ENCODE measurements around the gene PNMA6F. TPM values are rescaled to one million over a fixed set of nuclear protein-coding genes. Genes with fewer than 3 reads are reported as not detected.
"Not testable (repeated sequence)": the region's sequence is repeated elsewhere in the genome, so short reads cannot be mapped to it uniquely, and the experiment has no call there.

The PNMA6F gene
- total RNA-seq, 1 donor from 2014 or later, result not detected

DNA sequence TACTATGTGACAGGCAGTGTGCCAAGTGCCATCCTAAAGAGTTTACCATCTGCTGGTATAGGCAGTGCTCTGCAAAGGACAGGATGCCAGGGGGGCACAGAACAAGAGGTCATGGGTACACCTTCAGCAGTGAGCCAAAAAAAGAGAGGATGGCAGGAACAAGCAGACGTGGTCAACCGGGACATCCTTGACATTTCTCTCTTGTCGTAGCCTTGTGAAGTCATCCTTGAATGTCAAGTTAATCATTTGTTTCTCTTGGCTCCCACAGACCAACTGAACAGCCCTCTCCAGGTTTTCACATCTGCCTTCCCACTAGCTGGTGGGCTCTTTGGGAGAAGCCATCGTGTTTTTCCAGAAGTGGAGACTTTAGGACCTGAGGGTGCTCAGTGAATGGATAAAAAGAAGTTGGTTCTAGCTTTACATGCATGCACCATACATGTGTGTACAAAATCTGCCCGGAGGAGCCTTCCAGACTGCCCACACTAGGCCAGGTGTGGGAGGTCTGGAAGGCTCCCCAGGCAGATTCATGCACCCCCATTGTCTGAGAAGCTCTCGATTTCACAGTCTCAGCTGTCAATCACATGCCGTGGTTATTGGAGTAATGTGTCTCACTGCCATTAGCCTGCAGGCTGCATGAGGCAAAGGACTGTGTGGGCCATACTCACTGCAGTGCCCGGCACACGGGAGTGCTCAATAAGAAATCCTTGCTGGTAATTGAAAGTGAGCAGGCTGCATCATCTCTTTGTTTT is 16.4 kb downstream of the PNMA6F start:
- intact Hi-C loops (cut with micrococcal nuclease), result no loop called here

DNA sequence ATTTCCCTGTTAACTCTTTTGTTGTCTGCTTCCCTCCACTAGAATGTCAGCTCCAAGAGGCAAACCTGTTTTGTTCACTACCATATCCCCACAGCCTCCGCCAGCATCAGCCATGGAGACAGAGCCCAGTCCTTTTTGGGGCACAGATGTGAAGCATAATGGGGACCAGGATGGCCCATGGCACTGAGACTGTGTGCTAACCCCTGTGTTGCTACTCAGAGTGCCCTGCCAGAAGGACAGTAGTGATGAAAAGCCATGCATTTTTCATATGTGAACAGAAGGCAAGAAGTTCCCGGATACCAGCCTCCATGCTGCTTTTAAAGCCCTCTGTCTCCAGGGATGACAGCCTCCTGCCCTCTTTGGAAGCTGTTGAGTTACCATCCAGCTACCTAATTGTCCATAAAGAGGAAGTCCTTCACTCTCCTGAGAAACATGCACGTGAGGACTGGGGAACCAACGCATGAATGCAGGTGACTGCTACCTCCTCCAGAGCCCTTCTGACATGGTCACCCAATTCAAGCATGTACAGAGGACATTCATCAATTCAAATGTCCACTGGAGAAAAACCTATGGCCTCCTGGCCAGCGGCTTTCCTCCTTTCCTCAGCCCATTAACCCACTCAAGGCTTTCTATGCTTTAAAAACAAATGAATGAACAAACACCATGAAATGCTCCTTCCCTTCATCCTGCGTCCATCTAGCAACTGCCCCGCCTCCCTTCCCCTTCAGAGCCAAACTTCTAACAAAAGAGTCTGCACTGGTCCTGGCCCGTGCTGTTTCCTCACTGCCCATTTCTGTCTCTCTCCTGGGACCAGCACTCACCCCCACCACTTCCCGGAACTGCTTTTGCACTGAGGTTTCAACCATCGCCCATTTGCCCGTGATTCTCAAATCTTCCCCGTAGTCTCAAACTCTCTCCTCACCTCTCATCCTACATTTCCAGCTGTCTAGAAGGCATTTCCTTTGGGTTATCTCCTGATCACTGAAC is 18.0 kb downstream of the PNMA6F start:
- intact Hi-C loops (cut with micrococcal nuclease), result no loop called here

- intact Hi-C loops (cut with micrococcal nuclease), result no loop called here
These were observed 18.8 kb downstream of the PNMA6F start for GRCh38 chrX:153302796-153303195.

- intact Hi-C loops (cut with micrococcal nuclease), result no loop called here
These were observed 19.8 kb downstream of the PNMA6F start for GRCh38 chrX:153301746-153302145.

GRCh38 chrX:153299855-153300254 is 21.7 kb downstream of the PNMA6F start:
- intact Hi-C loops (cut with micrococcal nuclease), result no loop called here

- intact Hi-C loops (cut with micrococcal nuclease), result no loop called here
These were observed 24.2 kb downstream of the PNMA6F start for GRCh38 chrX:153297376-153297775.

GRCh38 chrX:153293485-153294071 is 28.0 kb downstream of the PNMA6F start:
- intact Hi-C loops (cut with micrococcal nuclease), result not testable (repeated sequence)

GRCh38 chrX:153288807-153289206 is 32.8 kb downstream of the PNMA6F start:
- intact Hi-C loops (cut with micrococcal nuclease), result not testable (repeated sequence)

DNA sequence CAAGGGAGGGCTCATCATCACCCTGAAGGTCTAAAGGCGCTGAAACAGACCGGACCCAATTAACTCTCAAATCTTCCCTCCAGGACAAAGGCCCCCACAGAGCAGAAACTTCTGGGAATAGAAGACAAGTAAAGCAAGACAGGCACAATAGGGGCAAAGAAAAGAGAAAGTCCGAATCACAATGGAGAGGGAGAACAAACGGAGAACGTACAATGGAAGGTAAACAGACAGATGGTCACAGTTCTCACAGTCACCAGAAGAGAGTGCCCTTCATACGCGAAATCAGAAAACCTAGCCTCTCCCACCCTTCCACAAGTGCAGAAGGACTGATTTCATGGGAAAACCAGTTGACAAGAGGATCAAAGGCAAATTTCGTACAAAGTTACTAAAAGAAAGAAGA is 35.9 kb downstream of the PNMA6F start:
- intact Hi-C loops (cut with micrococcal nuclease), result not testable (repeated sequence)

DNA sequence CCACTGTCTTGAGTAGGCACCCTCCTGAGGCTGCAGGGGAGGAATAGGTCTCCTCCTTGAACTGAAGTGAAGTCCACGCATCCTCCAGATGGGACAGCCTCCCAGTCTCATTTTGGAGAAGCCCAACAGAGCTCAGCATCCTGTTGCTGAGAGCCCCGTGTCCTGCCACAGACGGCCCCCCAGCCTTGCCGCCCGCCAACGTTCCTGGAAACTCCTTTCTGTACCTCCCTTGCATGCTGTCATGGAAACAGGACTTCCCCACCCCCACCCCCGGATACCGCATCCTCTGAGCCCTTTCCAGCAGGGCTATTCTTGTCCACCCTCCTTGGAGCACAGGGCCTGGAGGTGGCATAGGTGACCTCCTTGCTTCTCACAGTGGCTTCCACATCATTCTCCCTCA is 37.6 kb downstream of the PNMA6F start:
- intact Hi-C loops (cut with micrococcal nuclease), result not testable (repeated sequence)

- intact Hi-C loops (cut with micrococcal nuclease), result not testable (repeated sequence)
These were observed 39.8 kb downstream of the PNMA6F start for GRCh38 chrX:153281784-153282183.

DNA sequence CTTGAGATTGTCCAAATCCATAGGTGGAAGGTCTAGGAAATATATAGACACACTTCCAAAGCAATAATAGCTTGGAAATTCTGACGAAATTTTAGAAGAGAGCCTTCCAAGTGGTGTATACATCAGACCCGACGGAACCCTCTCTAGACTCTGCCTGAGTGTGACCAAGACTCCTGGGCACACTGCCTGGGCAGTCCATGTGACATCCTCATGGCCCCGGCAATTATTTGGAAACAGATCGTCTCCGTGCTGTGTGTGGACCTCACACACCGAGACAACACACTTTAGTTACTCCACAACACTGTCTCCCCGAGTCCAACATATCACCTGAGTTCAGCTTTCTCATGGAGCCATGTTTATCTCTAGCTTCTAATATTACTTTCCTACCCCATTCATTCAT is 42.3 kb downstream of the PNMA6F start:
- intact Hi-C loops (cut with micrococcal nuclease), result not testable (repeated sequence)

- intact Hi-C loops (cut with micrococcal nuclease), result not testable (repeated sequence)
These were observed 45.5 kb downstream of the PNMA6F start for GRCh38 chrX:153276049-153276448.

DNA sequence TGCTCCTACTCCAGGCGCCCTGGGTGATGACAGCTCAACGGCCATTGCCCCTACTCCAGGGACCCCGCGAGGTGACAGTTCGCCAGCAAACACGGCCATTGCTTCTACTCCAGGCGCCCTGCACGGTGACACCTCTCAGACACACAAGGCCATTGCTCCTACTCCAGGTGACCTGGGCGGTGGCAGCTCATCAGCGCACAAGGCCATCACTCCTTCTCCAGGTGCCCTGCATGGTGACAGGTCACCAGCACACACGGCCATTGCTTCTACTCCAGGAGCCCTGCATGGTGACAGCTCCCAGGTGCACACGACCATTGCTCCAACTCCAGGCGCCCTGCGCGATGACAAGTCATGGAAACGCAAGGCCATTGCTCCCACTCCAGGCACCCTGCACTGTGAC is 46.1 kb downstream of the PNMA6F start:
- intact Hi-C loops (cut with micrococcal nuclease), result not testable (repeated sequence)

GRCh38 chrX:153272584-153272983 is 49.0 kb downstream of the PNMA6F start:
- intact Hi-C loops (cut with micrococcal nuclease), result not testable (repeated sequence)

DNA sequence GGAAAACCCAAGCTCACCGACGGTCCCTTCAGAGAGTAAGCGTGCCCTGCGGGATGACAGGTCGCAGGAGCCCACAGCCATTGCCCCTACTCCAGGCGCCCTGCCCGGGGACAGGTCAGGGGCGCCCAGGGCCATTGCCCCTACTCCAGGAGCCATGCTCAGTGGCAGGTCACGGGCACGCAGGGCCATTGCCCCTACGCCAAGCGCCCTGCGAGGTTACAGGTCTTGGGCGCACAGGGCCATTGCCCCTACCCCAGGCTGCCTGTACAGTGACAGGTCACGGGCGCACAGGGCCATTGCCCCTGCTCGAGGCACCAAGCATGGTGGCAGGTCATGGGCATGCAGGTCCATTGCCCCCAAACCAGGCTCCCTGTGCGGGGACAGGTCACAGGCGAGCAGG is 49.5 kb downstream of the PNMA6F start:
- intact Hi-C loops (cut with micrococcal nuclease), result not testable (repeated sequence)

Other genes with a start within 250 kb of the PNMA6F start
- 0.39 and 0.74 TPM in 2 replicates for gene PNMA6A, start 249.3 kb downstream of the PNMA6F start, total RNA-seq
- gene MAGEA1, start 142.5 kb downstream of the PNMA6F start, total RNA-seq, result not detected in 2 replicates
- 23.5 and 24.3 TPM in 2 replicates for gene ZNF275, start 12.4 kb upstream of the PNMA6F start, total RNA-seq
- not detected in 2 replicates for gene PNMA6E, start 79.6 kb upstream of the PNMA6F start, total RNA-seq
- 2.5 TPM in 2 replicates for gene ZFP92, start 89.7 kb upstream of the PNMA6F start, total RNA-seq
- gene TREX2, start 124.3 kb upstream of the PNMA6F start, total RNA-seq, result 2.3 and 2.4 TPM in 2 replicates
- gene HAUS7, start 148.8 kb upstream of the PNMA6F start, total RNA-seq, result 41.9 and 42.1 TPM in 2 replicates
- gene BGN, start 173.2 kb upstream of the PNMA6F start, total RNA-seq, result not detected in 2 replicates
- 0.07 and 0.12 TPM in 2 replicates for gene ATP2B3, start 195.9 kb upstream of the PNMA6F start, total RNA-seq